ENCODE results near the gene NOC2L. TPM values are rescaled to one million over a fixed set of nuclear protein-coding genes. Genes with fewer than 3 reads are reported as not detected.
"Not testable (repeated sequence)": the region's sequence is repeated elsewhere in the genome, so short reads cannot be mapped to it uniquely, and the experiment has no call there.

Gene NOC2L
- total RNA-seq, 6 donors from 2014 or later: 28.7 to 66.0 (median 51.0) TPM

DNA sequence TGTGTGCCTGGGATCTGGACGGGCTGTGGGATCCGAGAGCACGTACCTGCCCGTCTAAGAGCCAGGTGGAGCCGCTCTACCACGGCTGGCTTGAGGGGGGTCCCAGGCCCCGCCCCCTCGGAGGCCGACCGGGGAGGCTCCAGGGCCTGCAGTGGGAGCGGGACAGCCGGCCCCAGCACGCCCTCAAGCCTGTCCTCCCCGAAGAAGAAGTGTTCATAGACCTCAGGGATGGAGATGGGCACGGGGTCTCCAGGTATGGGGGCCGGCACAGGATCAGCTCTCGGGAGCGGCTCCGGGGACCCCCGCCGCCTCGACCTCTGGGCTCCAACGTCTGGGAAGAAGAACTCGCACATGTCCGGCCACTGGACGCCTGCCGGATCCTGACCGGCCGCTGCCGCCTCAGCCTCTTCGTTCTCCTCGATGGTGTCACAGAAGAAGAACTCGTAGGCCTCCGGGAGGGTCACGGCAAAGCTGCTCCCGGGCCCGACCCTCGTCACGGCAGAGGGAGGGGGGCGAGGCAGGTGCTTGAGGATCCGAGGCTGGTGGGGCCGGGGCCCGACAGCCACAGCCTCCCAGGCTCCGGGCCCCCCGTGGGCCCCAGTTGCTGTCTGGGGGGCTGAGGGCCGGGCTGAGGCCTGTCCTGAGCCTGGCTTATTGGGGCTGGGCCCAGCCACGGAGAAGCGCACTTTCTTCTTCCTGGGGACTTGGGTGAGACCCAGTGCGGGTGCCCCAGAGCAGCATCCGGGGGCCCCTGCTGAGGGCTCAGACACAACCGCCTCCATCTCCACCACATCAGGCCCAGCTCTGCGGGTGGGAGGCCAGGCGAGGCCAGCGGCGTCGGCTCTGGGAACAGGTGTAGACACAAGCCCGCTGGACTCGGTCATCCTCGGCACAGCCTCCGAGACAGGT lies 20.0 kb upstream of the NOC2L start:
- WGBS, 2 donors: 91 to 93% methylated on average over 9 to 53 of the region's 60 CpGs
- DNase-seq: peak in 1 of 2 donors; percentile 83
- no peaks in the 10 kb centered on the region for H3K36me3 ChIP-seq
- TF ChIP-seq POLR2A (IDR thresholded peaks at IDR 0.05): no peak
- no peak for TF ChIP-seq EP300 (IDR thresholded peaks at IDR 0.05)
- no peak for TF ChIP-seq POLR2AphosphoS5 (IDR thresholded peaks at IDR 0.05)
- TF ChIP-seq, protein P1, sequence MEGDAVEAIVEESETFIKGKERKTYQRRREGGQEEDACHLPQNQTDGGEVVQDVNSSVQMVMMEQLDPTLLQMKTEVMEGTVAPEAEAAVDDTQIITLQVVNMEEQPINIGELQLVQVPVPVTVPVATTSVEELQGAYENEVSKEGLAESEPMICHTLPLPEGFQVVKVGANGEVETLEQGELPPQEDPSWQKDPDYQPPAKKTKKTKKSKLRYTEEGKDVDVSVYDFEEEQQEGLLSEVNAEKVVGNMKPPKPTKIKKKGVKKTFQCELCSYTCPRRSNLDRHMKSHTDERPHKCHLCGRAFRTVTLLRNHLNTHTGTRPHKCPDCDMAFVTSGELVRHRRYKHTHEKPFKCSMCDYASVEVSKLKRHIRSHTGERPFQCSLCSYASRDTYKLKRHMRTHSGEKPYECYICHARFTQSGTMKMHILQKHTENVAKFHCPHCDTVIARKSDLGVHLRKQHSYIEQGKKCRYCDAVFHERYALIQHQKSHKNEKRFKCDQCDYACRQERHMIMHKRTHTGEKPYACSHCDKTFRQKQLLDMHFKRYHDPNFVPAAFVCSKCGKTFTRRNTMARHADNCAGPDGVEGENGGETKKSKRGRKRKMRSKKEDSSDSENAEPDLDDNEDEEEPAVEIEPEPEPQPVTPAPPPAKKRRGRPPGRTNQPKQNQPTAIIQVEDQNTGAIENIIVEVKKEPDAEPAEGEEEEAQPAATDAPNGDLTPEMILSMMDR (IDR thresholded peaks at IDR 0.05): no peak
- peaks cover 0 to 8% (median 0%) of the 10 kb centered on the region in 4 donors for H3K27me3 ChIP-seq
- ATAC-seq (ENCODE audit: low FRiP score in 2 of 2): no peak
- no peak overlapping the region for H3K27ac ChIP-seq
- peaks cover 4 to 11% (median 10%) of the 10 kb centered on the region in 4 donors for H3K4me1 ChIP-seq
- no peaks in the 10 kb centered on the region for H3K9me3 ChIP-seq
- H3K4me3 ChIP-seq: no peak overlapping the region

DNA sequence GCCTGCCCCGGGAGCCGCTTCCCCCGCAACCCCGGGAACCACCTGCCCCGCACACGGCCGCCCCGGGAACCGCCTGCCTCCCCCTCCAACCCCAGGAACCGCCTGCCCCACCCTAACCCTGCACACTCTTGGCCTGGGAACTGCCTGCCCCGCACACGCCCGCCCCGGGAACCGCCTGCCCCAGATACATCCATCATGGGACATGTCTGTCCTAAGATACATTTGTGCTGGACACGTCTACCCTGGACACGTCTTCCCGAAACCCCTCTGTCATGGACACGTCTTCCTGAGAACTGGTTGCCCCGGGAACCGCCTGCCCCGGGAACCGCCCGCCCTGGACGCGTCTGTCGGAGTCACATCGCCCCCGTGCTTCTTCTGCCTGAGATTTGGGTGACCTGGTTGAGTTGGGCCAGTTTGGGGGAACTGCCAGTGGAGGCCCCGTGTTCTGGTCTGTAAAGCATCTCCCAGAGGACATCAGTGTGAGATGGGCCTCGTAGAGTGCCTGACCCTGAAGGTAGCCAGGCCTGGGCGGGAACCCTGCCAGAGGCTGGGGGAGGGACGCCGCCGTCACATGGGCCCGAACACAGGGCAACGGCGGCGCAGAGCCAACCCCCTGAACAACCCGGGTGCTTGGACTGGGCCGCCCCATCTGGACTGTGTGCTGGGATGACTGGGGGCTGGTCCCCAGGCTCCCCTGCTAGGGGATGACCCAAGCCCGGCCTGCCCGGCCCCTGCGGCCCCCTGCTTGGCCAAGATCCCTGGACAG lies 19.2 kb upstream of the NOC2L start:
- DNase-seq: no peak
- H3K9me3 ChIP-seq: no peaks in the 10 kb centered on the region
- no peak overlapping the region for H3K4me3 ChIP-seq
- 85 to 94% methylated on average over 13 to 30 of the region's 44 CpGs for WGBS, 2 donors
- no peak for ATAC-seq (ENCODE audit: low FRiP score in 2 of 2)
- TF ChIP-seq POLR2A (IDR thresholded peaks at IDR 0.05) (no peak), EP300 (IDR thresholded peaks at IDR 0.05) (no peak), POLR2AphosphoS5 (IDR thresholded peaks at IDR 0.05) (no peak)
- TF ChIP-seq, protein P1 (IDR thresholded peaks at IDR 0.05): no peak
- H3K4me1 ChIP-seq: peaks cover 4 to 9% (median 9%) of the 10 kb centered on the region in 4 donors
- peaks cover 0 to 4% (median 0%) of the 10 kb centered on the region in 4 donors for H3K27me3 ChIP-seq
- H3K27ac ChIP-seq: no peak overlapping the region
- no peaks in the 10 kb centered on the region for H3K36me3 ChIP-seq

DNA sequence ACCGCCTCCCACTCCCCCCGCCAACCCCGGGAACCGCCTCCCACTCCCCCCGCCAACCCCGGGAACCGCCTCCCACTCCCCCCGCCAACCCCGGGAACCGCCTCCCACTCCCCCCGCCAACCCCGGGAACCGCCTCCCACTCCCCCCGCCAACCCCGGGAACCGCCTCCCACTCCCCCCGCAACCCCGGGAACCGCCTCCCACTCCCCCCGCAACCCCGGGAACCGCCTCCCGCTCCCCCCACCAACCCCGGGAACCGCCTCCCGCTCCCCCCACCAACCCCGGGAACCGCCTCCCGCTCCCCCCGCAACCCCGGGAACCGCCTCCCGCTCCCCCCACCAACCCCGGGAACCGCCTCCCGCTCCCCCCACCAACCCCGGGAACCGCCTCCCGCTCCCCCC lies 17.7 kb upstream of the NOC2L start:
- H3K27ac ChIP-seq: not testable (repeated sequence)

DNA sequence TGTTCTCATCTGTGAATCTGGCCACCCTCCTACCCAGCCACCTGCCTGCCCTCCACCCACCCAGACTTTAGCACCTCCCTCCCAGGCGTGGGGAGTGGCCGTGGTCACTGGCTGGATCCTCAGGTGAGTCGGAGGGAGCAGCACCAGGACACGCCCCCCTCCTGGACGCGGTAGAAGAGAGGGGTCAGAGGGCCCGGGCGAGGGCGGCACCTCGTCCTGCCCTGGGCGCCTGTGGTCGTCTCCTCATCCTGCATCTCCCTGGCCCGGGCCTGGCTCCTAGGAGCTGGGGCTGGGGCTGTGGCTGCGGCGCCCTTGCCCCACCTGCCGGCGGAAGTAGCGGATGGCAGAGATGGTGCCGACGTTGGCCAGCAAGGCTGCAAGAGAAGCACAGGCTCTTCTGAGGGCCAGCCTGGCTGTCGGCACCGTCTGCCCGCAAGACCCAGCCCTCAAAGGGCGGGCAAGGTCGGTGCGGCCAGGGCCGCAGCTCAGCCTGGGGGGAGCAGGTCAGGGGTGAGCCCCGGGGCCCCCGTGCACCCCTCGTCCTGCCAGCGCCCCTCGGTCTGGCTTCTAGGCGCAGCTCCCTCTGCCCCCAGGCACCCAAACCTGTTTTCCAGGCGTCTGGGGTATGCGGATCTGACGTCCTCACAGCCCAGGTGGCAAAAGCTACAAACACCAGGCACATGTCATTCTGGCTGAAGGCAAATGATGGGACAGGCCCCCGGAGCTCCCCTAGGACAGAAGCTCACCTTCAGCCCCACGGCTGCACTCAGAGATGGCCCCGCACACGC lies 17.0 kb upstream of the NOC2L start:
- ATAC-seq (ENCODE audit: low FRiP score in 2 of 2): peak; percentile 47 to 59
- H3K27me3 ChIP-seq: peaks cover 0 to 13% (median 8%) of the 10 kb centered on the region in 4 donors

More for the DNA sequence above, 17.7 kb upstream of the NOC2L start:
- ATAC-seq (ENCODE audit: low FRiP score in 2 of 2); H3K4me1 ChIP-seq; H3K9me3 ChIP-seq; H3K27me3 ChIP-seq; H3K36me3 ChIP-seq; H3K4me3 ChIP-seq: not testable (repeated sequence)
- peak in 1 of 2 donors; percentile 84 for DNase-seq
- no CpG with 5 or more reads among the region's 39 CpGs for WGBS, 2 donors

More for the DNA sequence above, 17.0 kb upstream of the NOC2L start:
- no peak overlapping the region for H3K27ac ChIP-seq
- peaks cover 4 to 9% (median 9%) of the 10 kb centered on the region in 4 donors for H3K4me1 ChIP-seq
- no peaks in the 10 kb centered on the region for H3K36me3 ChIP-seq
- no peaks in the 10 kb centered on the region for H3K9me3 ChIP-seq
- DNase-seq: peak; percentile 65 to 91
- WGBS, 2 donors: 5% methylated on average over 7 to 30 of the region's 40 CpGs
- TF ChIP-seq POLR2A (IDR thresholded peaks at IDR 0.05): no peak
- TF ChIP-seq, protein P1 (IDR thresholded peaks at IDR 0.05): peak; percentile 38 to 91 (median 74)
- peak overlapping the region in 3 of 4 donors; percentile 15 to 41 (median 39) for H3K4me3 ChIP-seq
